GM19240 (cell line): ENCODE data around the gene CYFIP1.

ENCODE experiments used
- DNase-seq: peaks from one replicate; pipeline ENCODE4 v3.0.0; 2011; ENCODE audit warnings: low spot score; ENCODE audit not compliant: insufficient read length

Gene CYFIP1

DNA sequence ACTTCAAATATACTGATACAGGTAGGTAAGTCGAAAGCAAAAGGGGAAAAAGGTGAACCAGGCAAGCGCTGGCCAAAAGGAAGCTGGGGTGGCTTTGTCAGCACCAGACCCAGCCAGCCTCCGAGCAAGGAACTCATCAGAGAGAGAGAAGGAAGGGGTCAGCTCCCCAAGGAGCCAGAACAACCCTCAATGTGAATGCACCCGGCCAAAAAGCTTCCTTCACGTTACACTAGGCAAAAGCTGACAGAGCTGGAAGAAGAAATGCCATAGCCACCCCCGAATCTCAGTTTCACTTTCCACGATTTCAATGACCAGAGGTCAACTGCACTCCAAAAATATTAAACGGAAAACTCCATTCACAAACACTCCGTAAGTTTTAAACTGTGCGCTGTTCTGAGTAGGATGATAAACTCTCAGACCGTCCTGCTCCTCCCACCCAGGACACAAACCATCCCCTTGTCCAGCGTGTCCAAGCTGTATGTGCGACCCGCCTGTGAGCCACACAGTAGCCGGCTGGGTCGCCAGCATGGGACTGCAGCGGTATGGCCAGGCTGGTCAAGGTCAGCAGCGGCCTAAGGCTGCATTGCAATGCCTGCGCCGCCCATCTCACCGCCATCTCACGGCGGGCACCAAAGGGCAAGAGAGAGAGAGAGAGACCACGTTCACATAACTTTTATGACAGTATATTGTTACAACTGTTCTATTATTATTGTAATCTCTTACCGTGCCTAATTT lies 29.7 kb downstream of the CYFIP1 start:
- DNase-seq = no peak

DNA sequence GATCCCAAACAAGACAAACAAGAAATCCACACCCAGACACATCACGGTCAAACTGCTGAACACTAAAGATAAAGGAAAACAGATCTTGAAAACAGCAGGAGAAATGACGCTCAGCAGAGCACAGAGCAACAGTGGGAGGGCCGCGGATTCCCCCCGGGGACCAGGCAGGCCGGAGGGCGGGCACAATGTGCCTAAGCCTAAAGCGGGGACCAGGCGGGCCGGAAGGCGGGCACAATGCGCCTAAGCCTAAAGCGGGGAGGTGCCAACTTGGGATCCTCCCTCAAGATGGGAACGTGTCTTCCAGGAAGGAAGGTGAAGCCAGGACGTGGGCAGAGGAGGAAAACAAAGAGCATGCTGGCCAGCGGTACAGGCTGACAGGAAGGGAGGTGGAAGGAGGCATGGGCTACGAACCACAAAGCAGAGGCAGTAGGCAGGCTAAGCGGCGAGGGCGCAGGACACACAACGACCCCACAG lies 31.1 kb downstream of the CYFIP1 start:
- DNase-seq = peak; percentile 51

DNA sequence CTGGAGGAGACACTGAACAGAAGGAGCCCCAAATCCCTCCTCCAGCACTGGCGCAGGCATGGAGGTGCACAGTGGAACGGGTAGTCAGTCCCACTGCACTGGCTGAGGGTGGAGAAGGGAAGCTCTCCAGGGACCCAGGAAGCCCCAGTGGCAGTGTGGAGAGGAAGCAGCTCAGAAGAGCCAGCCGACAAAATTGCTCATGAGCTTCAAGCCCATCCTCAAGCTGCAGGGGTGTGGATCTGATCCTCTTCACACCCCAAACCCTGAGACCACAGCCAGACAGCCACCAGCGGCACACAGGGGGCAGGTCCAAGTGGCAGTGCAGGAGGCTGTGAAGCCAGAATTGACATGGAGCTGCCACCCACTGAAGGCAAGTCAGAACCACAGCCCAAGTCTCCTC lies 32.1 kb downstream of the CYFIP1 start:
- DNase-seq = no peak

GRCh38 chr15:22947101-22948000 lies 32.8 kb downstream of the CYFIP1 start:
- no peak for DNase-seq

GRCh38 chr15:22945071-22945470 lies 35.1 kb downstream of the CYFIP1 start:
- no peak for DNase-seq

GRCh38 chr15:22944651-22945050 lies 35.5 kb downstream of the CYFIP1 start:
- DNase-seq = no peak

- no peak for DNase-seq
Measured at GRCh38 chr15:22942877-22943276, 37.3 kb downstream of the CYFIP1 start.

DNA sequence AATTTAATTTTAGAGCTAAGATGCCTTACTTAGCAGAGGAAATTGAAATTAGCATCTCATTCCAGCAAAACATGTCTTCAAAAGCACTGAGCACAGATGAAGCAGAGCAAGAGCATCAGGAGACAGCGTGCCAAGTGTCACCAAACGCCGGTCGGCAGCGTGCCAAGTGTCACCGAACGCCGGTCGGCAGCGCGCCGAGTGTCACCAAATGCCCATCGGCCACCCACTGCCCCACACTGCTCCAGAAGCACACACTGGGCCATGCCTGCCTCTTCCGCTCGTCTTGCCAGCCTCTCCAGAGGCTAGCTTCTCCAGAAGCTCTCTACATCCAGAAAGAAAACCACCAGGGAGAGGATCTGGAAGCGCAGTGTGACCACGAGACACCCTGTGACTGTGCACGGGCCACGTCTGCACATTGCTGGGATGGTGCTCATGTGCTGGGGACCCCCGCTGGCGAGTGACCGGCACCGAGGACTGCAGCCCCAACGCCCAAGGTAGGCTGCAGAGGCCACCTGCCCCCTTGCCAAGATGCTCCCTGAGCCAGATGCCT lies 37.8 kb downstream of the CYFIP1 start:
- no peak for DNase-seq

GRCh38 chr15:22941179-22941578 lies 39.0 kb downstream of the CYFIP1 start:
- DNase-seq = no peak

GRCh38 chr15:22939652-22940061 lies 40.5 kb downstream of the CYFIP1 start:
- no peak for DNase-seq

DNA sequence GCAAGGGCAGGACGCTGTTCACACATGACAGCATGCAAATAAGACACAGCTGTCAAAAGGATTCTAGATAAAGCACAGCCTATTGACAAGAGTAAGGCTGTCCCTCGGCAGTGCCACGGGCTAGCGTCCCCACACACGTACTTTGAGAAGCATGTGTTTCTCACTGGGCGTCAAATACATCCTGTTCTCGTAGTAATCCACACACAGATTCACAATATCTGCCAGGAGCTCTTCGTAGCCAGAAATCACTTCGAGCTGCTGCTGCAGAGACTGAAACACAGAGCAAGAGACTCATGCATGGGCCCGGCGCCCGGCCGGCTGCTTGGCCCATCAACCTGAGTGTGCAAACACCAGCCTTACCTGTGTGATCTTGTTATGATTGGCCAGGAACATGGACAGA lies 41.1 kb downstream of the CYFIP1 start:
- DNase-seq = no peak

DNA sequence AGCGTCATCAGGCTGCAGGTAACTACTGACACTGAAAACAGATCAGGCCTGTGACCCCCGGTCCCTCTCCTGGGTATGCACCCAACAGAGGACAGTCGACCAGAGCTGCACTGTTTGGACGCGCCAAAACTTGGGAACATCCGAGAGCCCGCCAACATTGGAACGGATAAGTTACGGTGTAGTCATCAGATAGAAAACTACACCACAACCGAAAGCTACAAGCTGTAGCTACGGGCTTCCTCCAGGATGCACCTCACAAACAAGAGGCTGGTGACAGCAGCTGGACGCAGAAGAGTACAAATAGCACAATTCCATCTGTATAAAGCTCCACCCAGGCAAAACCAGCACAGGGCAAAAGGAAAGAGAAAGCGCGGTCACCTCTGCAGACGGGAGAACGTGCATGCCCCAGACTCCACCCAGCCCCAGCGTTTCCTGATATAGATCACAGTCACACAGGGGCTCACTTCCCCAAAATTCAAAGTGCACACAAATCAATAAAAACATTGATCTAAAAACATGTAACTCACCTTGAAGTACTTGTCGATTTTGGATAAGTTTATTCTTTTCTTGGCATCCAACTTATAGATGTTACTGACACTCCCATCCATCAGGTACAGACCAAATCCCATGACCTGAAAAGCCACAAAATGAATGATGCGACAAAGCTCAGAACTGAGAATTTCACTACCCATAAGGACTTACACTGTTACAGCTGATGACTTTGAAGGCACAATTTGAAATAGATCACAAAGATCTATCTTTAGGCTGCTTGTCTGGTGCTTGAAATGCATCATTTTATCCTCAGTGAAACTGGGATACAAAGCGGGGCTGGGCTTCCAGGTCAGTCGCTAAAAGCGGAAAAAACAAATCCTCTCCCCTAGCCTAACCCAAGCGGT lies 43.3 kb downstream of the CYFIP1 start:
- DNase-seq = peak; percentile 86

GRCh38 chr15:22933641-22934061 lies 46.5 kb downstream of the CYFIP1 start:
- no peak for DNase-seq

GRCh38 chr15:22931784-22932536 lies 48.2 kb downstream of the CYFIP1 start:
- DNase-seq = no peak

GRCh38 chr15:22930782-22931484 lies 49.2 kb downstream of the CYFIP1 start:
- no peak for DNase-seq

DNA sequence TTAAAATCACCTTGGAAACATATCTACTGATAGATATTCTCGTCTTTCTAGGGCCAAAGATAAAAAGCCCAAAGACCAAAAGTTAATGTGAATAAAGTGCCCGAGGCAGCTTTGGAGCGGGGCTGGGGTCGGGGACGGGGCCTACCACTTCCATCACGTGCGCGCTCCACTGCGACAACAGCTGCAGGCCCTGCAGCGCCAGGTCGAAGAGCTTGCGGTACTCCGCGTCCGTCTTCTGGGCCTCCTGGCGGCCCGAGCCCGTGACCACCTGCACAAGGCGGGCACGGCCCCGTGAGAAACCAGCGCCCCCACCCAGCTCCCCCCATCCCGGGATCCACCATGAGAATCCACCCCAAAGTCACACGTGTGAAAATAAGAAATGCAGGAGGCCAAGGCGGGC lies 52.4 kb downstream of the CYFIP1 start:
- no peak for DNase-seq

GRCh38 chr15:22925875-22926274 lies 54.3 kb downstream of the CYFIP1 start:
- DNase-seq = no peak

DNA sequence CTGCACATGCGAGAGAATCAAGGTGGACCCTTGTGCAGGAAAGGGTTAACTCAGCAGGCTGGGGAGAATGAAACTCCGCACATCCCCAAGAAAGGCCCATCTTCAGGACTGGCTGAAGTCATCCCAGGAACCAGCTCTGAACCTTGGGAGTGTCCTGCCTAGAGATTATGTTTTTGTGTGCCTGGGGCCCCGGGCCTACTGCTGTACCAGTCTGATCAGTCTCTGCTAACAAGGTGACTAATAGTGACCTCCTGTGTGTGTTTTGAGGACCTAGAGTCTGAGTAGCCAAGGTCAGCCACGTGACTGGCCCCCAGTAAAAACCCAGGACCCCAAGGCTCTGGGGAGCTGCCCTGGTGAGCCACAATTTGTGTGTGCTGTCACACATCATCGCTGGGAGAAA lies 58.2 kb downstream of the CYFIP1 start:
- DNase-seq = no peak

DNA sequence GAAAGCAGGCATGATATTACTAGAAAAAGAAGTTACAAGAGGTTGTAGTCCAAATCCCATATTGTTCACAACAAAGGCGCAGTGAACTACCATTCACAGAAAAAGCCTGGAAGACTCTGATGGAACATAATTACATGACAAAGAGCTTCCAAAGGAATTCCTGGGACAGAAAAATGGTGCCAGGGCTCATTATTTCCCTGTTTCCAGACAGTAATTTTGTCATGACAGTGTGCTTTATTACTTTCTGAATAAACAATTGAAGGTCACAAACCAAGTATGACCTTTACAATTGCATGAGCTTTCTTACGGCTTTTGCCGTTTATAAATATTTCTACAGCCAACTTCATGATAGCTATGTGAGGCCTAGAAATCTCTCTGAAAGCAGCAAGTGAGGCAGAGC lies 61.0 kb downstream of the CYFIP1 start:
- no peak for DNase-seq
